Fibroblast of the aortic adventitia (primary cell): ENCODE data around the gene WBP1L. TPM values are rescaled to one million over a fixed set of nuclear protein-coding genes. Genes with fewer than 3 reads are reported as not detected.
"Not testable (repeated sequence)": the region's sequence is repeated elsewhere in the genome, so short reads cannot be mapped to it uniquely, and the experiment has no call there.

ENCODE experiments used
- DNase-seq: peaks from one replicate; pipeline ENCODE4 v3.0.0-alpha.2; 2010; ENCODE audit warnings: low read depth
- H3K4me3 ChIP-seq: 2 replicates; pipeline ENCODE4 v1.5.1; 2011; ENCODE audit warnings: low read depth, mild to moderate bottlenecking, control low read depth, low read length, moderate library complexity
- CTCF ChIP-seq: IDR thresholded peaks from 2 replicates; pipeline ENCODE4 v1.5.1; 2011; ENCODE audit warnings: mild to moderate bottlenecking, low read length, control low read depth, inconsistent platforms; ENCODE audit not compliant: insufficient read depth
- total RNA-seq: library from RNA; depleted of rRNA; stranded (reverse); fragments of >200 nt; gene quantifications from 2 replicates; pipeline ENCODE4 v1.2.3, GENCODE V29; 2012; ENCODE audit warnings: low replicate concordance

Gene WBP1L
- total RNA-seq, 1 donor = 76.1 TPM

GRCh38 chr10:102732661-102733060, 11.1 kb upstream of the WBP1L start:
- DNase-seq = no peak
- no peak overlapping the region for H3K4me3 ChIP-seq
- TF ChIP-seq CTCF = no peak

- no peak overlapping the region for H3K4me3 ChIP-seq
- peak; percentile 83 for DNase-seq
- TF ChIP-seq CTCF = no peak
These were observed 8.6 kb upstream of the WBP1L start for GRCh38 chr10:102735065-102735562.

GRCh38 chr10:102738692-102739121, 5.0 kb upstream of the WBP1L start:
- TF ChIP-seq CTCF = no peak
- peak; percentile 30 for DNase-seq
- H3K4me3 ChIP-seq = no peak overlapping the region

GRCh38 chr10:102740229-102740628, 3.5 kb upstream of the WBP1L start:
- H3K4me3 ChIP-seq = no peak overlapping the region
- no peak for DNase-seq
- no peak for TF ChIP-seq CTCF

GRCh38 chr10:102741726-102742237, 2.0 kb upstream of the WBP1L start:
- no peak overlapping the region for H3K4me3 ChIP-seq
- no peak for TF ChIP-seq CTCF
- no peak for DNase-seq

- H3K4me3 ChIP-seq, DNase-seq: not testable (repeated sequence)
These were observed 1.4 kb upstream of the WBP1L start for GRCh38 chr10:102742313-102742712.

- no peak overlapping the region for H3K4me3 ChIP-seq
- no peak for TF ChIP-seq CTCF
- no peak for DNase-seq
These were observed 615 bp upstream of the WBP1L start for GRCh38 chr10:102743078-102743587.
